Globus pallidus (tissue), 1 donor: ENCODE measurements around the gene SLC6A20.
"Not testable (repeated sequence)": the region's sequence is repeated elsewhere in the genome, so short reads cannot be mapped to it uniquely, and the experiment has no call there.

Source experiments
- DNase-seq: peaks from one replicate; pipeline ENCODE4 v3.0.0-alpha.2; 2015; ENCODE audit warnings: low spot score

The SLC6A20 gene

GRCh38 chr3:45758871-45759270 lies 37.5 kb downstream of the SLC6A20 start:
- no peak for DNase-seq

GRCh38 chr3:45757141-45757540 lies 39.2 kb downstream of the SLC6A20 start:
- DNase-seq: not testable (repeated sequence)

GRCh38 chr3:45756055-45756454 lies 40.3 kb downstream of the SLC6A20 start:
- DNase-seq: no peak

- DNase-seq: no peak
These were observed 41.9 kb downstream of the SLC6A20 start for GRCh38 chr3:45754461-45754860.

GRCh38 chr3:45753095-45753494 lies 43.2 kb downstream of the SLC6A20 start:
- no peak for DNase-seq

GRCh38 chr3:45751537-45752242 lies 44.6 kb downstream of the SLC6A20 start:
- DNase-seq: no peak

- no peak for DNase-seq
These were observed 46.5 kb downstream of the SLC6A20 start for GRCh38 chr3:45749880-45750279.

GRCh38 chr3:45749036-45749600 lies 47.2 kb downstream of the SLC6A20 start:
- not testable (repeated sequence) for DNase-seq

- no peak for DNase-seq
These were observed 48.3 kb downstream of the SLC6A20 start for GRCh38 chr3:45748068-45748467.

GRCh38 chr3:45746777-45747622 lies 49.3 kb downstream of the SLC6A20 start:
- no peak for DNase-seq

- no peak for DNase-seq
These were observed 50.1 kb downstream of the SLC6A20 start for GRCh38 chr3:45746165-45746776.

- no peak for DNase-seq
These were observed 53.8 kb downstream of the SLC6A20 start for GRCh38 chr3:45742461-45743089.

- peak; percentile 10 for DNase-seq
These were observed 54.4 kb downstream of the SLC6A20 start for GRCh38 chr3:45741742-45742460.

- no peak for DNase-seq
These were observed 55.1 kb downstream of the SLC6A20 start for GRCh38 chr3:45741247-45741646.

GRCh38 chr3:45739991-45740390 lies 56.3 kb downstream of the SLC6A20 start:
- DNase-seq: no peak

GRCh38 chr3:45737234-45737633 lies 59.1 kb downstream of the SLC6A20 start:
- no peak for DNase-seq

GRCh38 chr3:45736707-45737106 lies 59.6 kb downstream of the SLC6A20 start:
- DNase-seq: no peak

- DNase-seq: peak; percentile 37
These were observed 65.8 kb downstream of the SLC6A20 start for GRCh38 chr3:45730409-45731154.

- DNase-seq: no peak
These were observed 66.7 kb downstream of the SLC6A20 start for GRCh38 chr3:45729614-45730013.

GRCh38 chr3:45724911-45725310 lies 71.4 kb downstream of the SLC6A20 start:
- no peak for DNase-seq
